ENCODE results near the gene NOTCH1.

DNA sequence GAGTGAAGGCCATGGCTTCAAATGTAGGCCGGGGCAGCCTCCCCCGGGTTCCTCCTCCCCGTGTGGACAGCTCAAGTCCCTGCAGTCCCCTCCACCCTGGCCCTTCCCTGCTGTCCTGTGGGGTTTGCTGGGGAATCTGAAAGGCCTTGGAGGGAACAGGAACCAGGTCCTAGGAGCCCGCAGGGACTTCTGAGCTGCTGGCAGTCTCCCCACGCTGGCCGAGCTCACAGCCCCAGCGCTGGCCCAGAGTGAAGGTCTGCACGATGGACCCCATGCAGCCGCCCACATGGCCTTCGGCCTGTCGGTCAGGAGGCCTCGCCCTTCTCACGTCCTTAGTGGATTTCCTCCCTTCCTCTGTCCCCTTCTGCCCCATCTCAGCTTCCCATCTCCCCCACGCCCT, 25.7 kb upstream of the NOTCH1 start:
- TF ChIP-seq, protein P1, sequence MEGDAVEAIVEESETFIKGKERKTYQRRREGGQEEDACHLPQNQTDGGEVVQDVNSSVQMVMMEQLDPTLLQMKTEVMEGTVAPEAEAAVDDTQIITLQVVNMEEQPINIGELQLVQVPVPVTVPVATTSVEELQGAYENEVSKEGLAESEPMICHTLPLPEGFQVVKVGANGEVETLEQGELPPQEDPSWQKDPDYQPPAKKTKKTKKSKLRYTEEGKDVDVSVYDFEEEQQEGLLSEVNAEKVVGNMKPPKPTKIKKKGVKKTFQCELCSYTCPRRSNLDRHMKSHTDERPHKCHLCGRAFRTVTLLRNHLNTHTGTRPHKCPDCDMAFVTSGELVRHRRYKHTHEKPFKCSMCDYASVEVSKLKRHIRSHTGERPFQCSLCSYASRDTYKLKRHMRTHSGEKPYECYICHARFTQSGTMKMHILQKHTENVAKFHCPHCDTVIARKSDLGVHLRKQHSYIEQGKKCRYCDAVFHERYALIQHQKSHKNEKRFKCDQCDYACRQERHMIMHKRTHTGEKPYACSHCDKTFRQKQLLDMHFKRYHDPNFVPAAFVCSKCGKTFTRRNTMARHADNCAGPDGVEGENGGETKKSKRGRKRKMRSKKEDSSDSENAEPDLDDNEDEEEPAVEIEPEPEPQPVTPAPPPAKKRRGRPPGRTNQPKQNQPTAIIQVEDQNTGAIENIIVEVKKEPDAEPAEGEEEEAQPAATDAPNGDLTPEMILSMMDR (IDR thresholded peaks at IDR 0.05; ENCODE audit: low read length): no peak
- no peak for TF ChIP-seq EZH2 (optimal IDR thresholded peaks at IDR 0.05; ENCODE audit: low read depth, low read length)
- no peak for TF ChIP-seq EZH2phosphoT487 (IDR thresholded peaks at IDR 0.05; ENCODE audit: low read length)
